HG03280 (cell line): ENCODE measurements around the gene COX7B2.

ENCODE experiments used
- ATAC-seq: cut with Tn5 transposase; IDR thresholded peaks from one replicate; pipeline ENCODE4 v1.9.1; 2021; ENCODE audit warnings: mild to moderate bottlenecking, moderate library complexity; ENCODE audit not compliant: unreplicated experiment

COX7B2 gene

GRCh38 chr4:46909078-46909477 is at the start of gene COX7B2:
TSS of gene COX7B2 (minus strand) at chr4:46909245. CDS start at chr4:46735192, 174,053 bp downstream.
- ATAC-seq, result no peak

- ATAC-seq, result no peak
These were observed 47.4 kb upstream of the COX7B2 start for GRCh38 chr4:46956451-46956850.

GRCh38 chr4:46955601-46956000 is 46.6 kb upstream of the COX7B2 start:
- ATAC-seq, result no peak

GRCh38 chr4:46954643-46955042 is 45.6 kb upstream of the COX7B2 start:
- ATAC-seq, result no peak

- ATAC-seq, result no peak
These were observed 44.5 kb upstream of the COX7B2 start for GRCh38 chr4:46953564-46953963.

- no peak for ATAC-seq
These were observed 43.4 kb upstream of the COX7B2 start for GRCh38 chr4:46952451-46952850.

GRCh38 chr4:46950826-46951225 is 41.8 kb upstream of the COX7B2 start:
- no peak for ATAC-seq

GRCh38 chr4:46949822-46950221 is 40.8 kb upstream of the COX7B2 start:
- no peak for ATAC-seq

- ATAC-seq, result no peak
These were observed 38.5 kb upstream of the COX7B2 start for GRCh38 chr4:46947541-46947940.

GRCh38 chr4:46946919-46947536 is 38.0 kb upstream of the COX7B2 start:
- no peak for ATAC-seq

- ATAC-seq, result no peak
These were observed 36.0 kb upstream of the COX7B2 start for GRCh38 chr4:46945062-46945461.

- no peak for ATAC-seq
These were observed 35.3 kb upstream of the COX7B2 start for GRCh38 chr4:46944345-46944744.

- no peak for ATAC-seq
These were observed 28.4 kb upstream of the COX7B2 start for GRCh38 chr4:46937493-46937892.

- ATAC-seq, result no peak
These were observed 25.7 kb upstream of the COX7B2 start for GRCh38 chr4:46934726-46935125.

GRCh38 chr4:46933686-46934085 is 24.6 kb upstream of the COX7B2 start:
- no peak for ATAC-seq

GRCh38 chr4:46931981-46932380 is 22.9 kb upstream of the COX7B2 start:
- ATAC-seq, result peak; percentile 83

GRCh38 chr4:46930891-46931290 is 21.8 kb upstream of the COX7B2 start:
- no peak for ATAC-seq

- no peak for ATAC-seq
These were observed 18.2 kb upstream of the COX7B2 start for GRCh38 chr4:46927201-46927600.

GRCh38 chr4:46924789-46925529 is 15.9 kb upstream of the COX7B2 start:
- ATAC-seq, result no peak

GRCh38 chr4:46922205-46922604 is 13.2 kb upstream of the COX7B2 start:
- ATAC-seq, result no peak

GRCh38 chr4:46908148-46908547 is 897 bp downstream of the COX7B2 start:
- ATAC-seq, result no peak

GRCh38 chr4:46900082-46900481 is 9.0 kb downstream of the COX7B2 start:
- no peak for ATAC-seq

GRCh38 chr4:46894826-46895225 is 14.2 kb downstream of the COX7B2 start:
- no peak for ATAC-seq
